Measurements from ENCODE around the gene GAL3ST1.
"Not testable (repeated sequence)": the region's sequence is repeated elsewhere in the genome, so short reads cannot be mapped to it uniquely, and the experiment has no call there.

The GAL3ST1 gene

DNA sequence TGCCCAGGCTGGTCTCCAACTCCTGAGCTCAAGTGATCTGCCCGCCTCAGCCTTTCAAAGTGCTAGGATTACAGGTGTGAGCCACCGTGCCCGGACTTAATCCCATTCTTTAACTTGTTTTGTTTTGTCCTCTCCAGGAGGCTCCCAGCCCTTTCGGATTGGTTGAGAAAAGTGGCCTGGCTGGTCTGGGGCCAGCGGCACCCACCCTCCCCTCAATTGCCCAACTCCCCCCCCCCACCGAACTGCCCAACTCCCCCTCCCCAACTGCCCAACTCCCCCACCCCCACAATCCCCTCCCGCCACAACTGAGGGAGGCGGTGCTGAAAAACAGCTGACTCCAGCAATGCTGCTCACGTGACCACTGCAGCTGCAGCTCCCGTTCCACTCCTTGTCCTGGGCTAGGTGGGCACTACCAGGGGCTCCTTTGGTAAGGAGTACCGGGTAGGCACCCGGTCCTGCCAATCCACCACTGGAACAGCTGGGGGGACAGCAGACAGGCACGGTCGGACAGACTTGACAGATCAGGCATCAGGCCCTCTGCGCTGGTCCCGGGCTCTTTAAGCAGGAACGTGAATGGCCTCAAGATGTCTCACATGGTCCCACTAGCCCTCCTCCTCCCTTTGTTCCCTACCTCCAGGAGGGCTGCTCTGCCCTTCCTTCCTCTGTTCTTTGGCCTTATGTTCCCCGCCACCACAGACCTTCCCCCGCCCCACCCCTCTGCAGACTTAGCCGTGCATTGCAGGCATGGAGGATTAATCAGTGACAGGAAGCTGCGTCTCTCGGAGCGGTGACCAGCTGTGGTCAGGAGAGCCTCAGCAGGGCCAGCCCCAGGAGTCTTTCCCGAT, 32.2 kb upstream of the GAL3ST1 start, which contains the start of gene TCN2:
Gene TCN2, plus strand, starts transcription at position 720 of the 845 bp plus-strand sequence. CDS start 158 bp downstream, outside the sequence.
- ATAC-seq (replicated peaks; ENCODE audit: extremely low read depth, poor library complexity, severe bottlenecking) (no peak), DNase-seq (ENCODE audit: low spot score in 2 of 2) (no peak)
- no peaks in the 10 kb centered on the region for H3K9me3 Mint-ChIP-seq
- peaks cover 15% of the 10 kb centered on the region for H3K4me1 Mint-ChIP-seq
- H3K36me3 Mint-ChIP-seq (ENCODE audit: insufficient read depth), result no peaks in the 10 kb centered on the region
- H3K27ac Mint-ChIP-seq (ENCODE audit: low read depth), result peak within 1 kb of the TSS; percentile 51
- peak within 1 kb of the TSS; percentile 78 for H3K4me3 Mint-ChIP-seq
- H3K27me3 Mint-ChIP-seq, result peaks cover 43% of the 10 kb centered on the region

- H3K27ac Mint-ChIP-seq (ENCODE audit: low read depth), result peak overlapping the region; percentile 51
- no peaks in the 10 kb centered on the region for H3K9me3 Mint-ChIP-seq
- DNase-seq (ENCODE audit: low spot score in 2 of 2) (no peak), ATAC-seq (replicated peaks; ENCODE audit: extremely low read depth, poor library complexity, severe bottlenecking) (no peak)
- no peak overlapping the region for H3K4me3 Mint-ChIP-seq
- no peaks in the 10 kb centered on the region for H3K36me3 Mint-ChIP-seq (ENCODE audit: insufficient read depth)
- H3K27me3 Mint-ChIP-seq, result peaks cover 33% of the 10 kb centered on the region
- peaks cover 15% of the 10 kb centered on the region for H3K4me1 Mint-ChIP-seq
Observed at GRCh38 chr22:30605449-30606110, 31.1 kb upstream of the GAL3ST1 start.

DNA sequence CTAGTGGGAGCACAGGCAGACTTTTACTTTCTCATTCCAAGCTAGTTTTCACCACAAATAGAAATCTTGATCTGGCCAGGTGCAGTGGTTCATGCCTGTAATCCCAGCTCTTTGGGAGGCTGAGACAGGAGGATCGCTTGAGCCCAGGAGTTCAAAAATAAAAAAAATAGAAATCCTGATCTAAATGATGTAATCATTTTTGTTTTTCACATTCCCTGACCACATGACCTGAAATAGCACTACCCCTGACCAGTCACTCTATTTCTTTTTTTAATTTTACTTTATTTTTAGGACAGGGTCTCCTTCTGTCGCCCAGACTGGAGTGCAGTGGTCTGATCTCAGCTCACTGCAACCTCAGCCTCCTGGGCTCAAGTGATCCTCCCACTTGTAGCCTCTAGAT, 30.3 kb upstream of the GAL3ST1 start:
- H3K27ac Mint-ChIP-seq (ENCODE audit: low read depth), result no peak overlapping the region
- no peaks in the 10 kb centered on the region for H3K36me3 Mint-ChIP-seq (ENCODE audit: insufficient read depth)
- H3K4me1 Mint-ChIP-seq, result peaks cover 15% of the 10 kb centered on the region
- no peak for DNase-seq (ENCODE audit: low spot score in 2 of 2)
- H3K27me3 Mint-ChIP-seq, result peaks cover 24% of the 10 kb centered on the region
- no peak for ATAC-seq (replicated peaks; ENCODE audit: extremely low read depth, poor library complexity, severe bottlenecking)
- H3K4me3 Mint-ChIP-seq, result no peak overlapping the region
- H3K9me3 Mint-ChIP-seq, result no peaks in the 10 kb centered on the region

DNA sequence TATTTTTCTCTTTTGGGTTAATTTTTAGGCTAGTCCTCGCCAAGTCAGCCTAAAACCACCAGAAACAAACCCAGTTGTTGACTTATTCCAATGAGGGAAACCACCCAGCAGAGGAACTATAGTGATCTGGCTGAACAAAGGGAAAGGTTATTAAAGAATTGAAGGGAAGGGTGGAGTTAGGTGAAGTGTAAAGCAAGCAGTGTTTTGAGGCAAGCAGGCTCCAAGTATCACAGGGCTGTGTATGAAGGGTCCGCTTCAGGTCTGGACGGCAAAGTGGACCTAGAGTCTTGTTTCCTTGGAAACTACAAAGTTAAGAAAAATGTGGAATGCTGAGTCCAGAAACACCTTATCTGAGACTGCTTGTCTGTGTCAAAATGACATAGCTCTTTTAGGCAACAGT, 29.3 kb upstream of the GAL3ST1 start:
- no peak overlapping the region for H3K4me3 Mint-ChIP-seq
- ATAC-seq (replicated peaks; ENCODE audit: extremely low read depth, poor library complexity, severe bottlenecking) (no peak), DNase-seq (ENCODE audit: low spot score in 2 of 2) (no peak)
- peaks cover 15% of the 10 kb centered on the region for H3K27me3 Mint-ChIP-seq
- no peaks in the 10 kb centered on the region for H3K36me3 Mint-ChIP-seq (ENCODE audit: insufficient read depth)
- no peak overlapping the region for H3K27ac Mint-ChIP-seq (ENCODE audit: low read depth)
- peaks cover 15% of the 10 kb centered on the region for H3K4me1 Mint-ChIP-seq
- H3K9me3 Mint-ChIP-seq, result no peaks in the 10 kb centered on the region

DNA sequence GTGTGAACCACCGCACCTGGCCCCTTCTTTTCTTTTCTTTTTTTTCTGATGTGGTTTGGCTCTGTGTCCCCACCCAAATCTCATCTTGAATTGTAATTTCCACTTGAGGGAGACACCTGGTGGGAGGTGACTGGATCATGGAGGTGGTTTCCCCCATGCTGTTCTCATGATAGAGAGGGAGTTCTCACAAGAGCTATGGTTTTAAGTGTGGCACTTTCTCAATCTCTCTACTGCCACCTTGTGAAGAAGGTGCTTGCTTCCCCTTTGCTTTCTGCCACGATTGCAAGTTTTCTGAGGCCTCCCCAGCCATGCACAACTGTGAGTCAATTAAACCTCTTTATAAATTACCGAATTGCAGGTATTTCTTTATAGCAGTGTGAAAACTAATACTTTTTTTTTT, 27.6 kb upstream of the GAL3ST1 start:
- no peak overlapping the region for H3K27ac Mint-ChIP-seq (ENCODE audit: low read depth)
- H3K4me3 Mint-ChIP-seq, result no peak overlapping the region
- peaks cover 10% of the 10 kb centered on the region for H3K4me1 Mint-ChIP-seq

GRCh38 chr22:30601464-30601863, 27.0 kb upstream of the GAL3ST1 start:
- Mint-ChIP-seq H3K4me1 (peaks cover 6% of the 10 kb centered on the region), H3K36me3 (ENCODE audit: insufficient read depth) (no peaks in the 10 kb centered on the region), H3K4me3 (no peak overlapping the region), H3K27ac (ENCODE audit: low read depth) (no peak overlapping the region), H3K9me3 (no peaks in the 10 kb centered on the region), H3K27me3 (no peaks in the 10 kb centered on the region)
- ATAC-seq (replicated peaks; ENCODE audit: extremely low read depth, poor library complexity, severe bottlenecking), result no peak
- no peak for DNase-seq (ENCODE audit: low spot score in 2 of 2)

More for the DNA sequence above, 27.6 kb upstream of the GAL3ST1 start:
- Mint-ChIP-seq H3K27me3 (peaks cover 2% of the 10 kb centered on the region), H3K9me3 (no peaks in the 10 kb centered on the region), H3K36me3 (ENCODE audit: insufficient read depth) (no peaks in the 10 kb centered on the region)
- ATAC-seq (replicated peaks; ENCODE audit: extremely low read depth, poor library complexity, severe bottlenecking) (no peak), DNase-seq (ENCODE audit: low spot score in 2 of 2) (no peak)

DNA sequence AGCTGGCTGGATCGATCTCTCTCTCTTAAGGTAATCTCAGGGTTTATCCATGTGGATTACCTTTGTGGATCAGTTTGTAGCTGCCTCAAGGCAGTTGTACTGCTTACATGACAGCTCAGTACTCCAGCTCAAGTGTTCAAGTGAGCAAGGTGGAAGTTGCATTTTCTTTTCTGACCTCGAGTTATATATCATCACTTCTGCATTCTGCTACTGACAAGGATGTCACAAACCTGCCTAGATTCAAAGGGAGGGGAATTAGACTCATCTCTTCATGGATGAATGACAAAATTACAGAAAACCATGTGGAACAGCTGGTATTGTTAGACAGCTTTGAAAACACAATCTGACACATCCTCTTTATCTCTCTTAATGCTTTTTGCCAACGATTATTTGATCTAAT, 26.5 kb upstream of the GAL3ST1 start:
- ATAC-seq (replicated peaks; ENCODE audit: extremely low read depth, poor library complexity, severe bottlenecking) (no peak), DNase-seq (ENCODE audit: low spot score in 2 of 2) (no peak)
- no peak overlapping the region for H3K4me3 Mint-ChIP-seq
- H3K27ac Mint-ChIP-seq (ENCODE audit: low read depth), result no peak overlapping the region
- no peaks in the 10 kb centered on the region for H3K27me3 Mint-ChIP-seq
- H3K9me3 Mint-ChIP-seq, result no peaks in the 10 kb centered on the region
- H3K36me3 Mint-ChIP-seq (ENCODE audit: insufficient read depth), result no peaks in the 10 kb centered on the region
- peaks cover 6% of the 10 kb centered on the region for H3K4me1 Mint-ChIP-seq

DNA sequence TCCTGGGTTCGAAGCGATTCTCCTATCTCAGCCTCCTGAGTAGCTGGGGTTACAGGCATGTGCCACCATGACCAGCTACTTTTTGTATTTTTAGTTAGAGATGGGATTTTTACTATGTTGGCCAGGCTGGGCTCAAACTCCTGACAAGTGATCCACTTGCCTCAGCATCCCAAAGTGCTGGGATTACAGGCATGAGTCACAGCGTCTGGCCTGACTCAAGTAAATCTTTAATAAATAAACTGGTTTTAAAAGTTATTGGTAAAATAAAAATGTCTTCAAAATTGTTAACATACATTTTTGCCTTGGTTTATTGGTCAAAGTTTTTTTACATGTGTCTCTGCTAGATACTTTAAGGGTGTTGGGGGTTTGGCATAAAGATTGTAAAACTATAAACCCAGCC, 24.5 kb upstream of the GAL3ST1 start:
- Mint-ChIP-seq H3K36me3 (ENCODE audit: insufficient read depth) (no peaks in the 10 kb centered on the region), H3K27ac (ENCODE audit: low read depth) (no peak overlapping the region), H3K9me3 (no peaks in the 10 kb centered on the region), H3K4me1 (no peaks in the 10 kb centered on the region), H3K4me3 (no peak overlapping the region), H3K27me3 (no peaks in the 10 kb centered on the region)
- no peak for DNase-seq (ENCODE audit: low spot score in 2 of 2)
- no peak for ATAC-seq (replicated peaks; ENCODE audit: extremely low read depth, poor library complexity, severe bottlenecking)

- peaks cover 11% of the 10 kb centered on the region for H3K27me3 Mint-ChIP-seq
- no peaks in the 10 kb centered on the region for H3K9me3 Mint-ChIP-seq
- no peaks in the 10 kb centered on the region for H3K36me3 Mint-ChIP-seq (ENCODE audit: insufficient read depth)
- no peak overlapping the region for H3K4me3 Mint-ChIP-seq
- ATAC-seq (replicated peaks; ENCODE audit: extremely low read depth, poor library complexity, severe bottlenecking), result no peak
- no peak overlapping the region for H3K27ac Mint-ChIP-seq (ENCODE audit: low read depth)
- H3K4me1 Mint-ChIP-seq, result no peaks in the 10 kb centered on the region
- DNase-seq (ENCODE audit: low spot score in 2 of 2), result no peak
Observed at GRCh38 chr22:30596886-30597285, 22.4 kb upstream of the GAL3ST1 start.

GRCh38 chr22:30596199-30596598, 21.7 kb upstream of the GAL3ST1 start:
- no peaks in the 10 kb centered on the region for H3K9me3 Mint-ChIP-seq
- DNase-seq (ENCODE audit: low spot score in 2 of 2) (no peak), ATAC-seq (replicated peaks; ENCODE audit: extremely low read depth, poor library complexity, severe bottlenecking) (no peak)
- H3K36me3 Mint-ChIP-seq (ENCODE audit: insufficient read depth), result no peaks in the 10 kb centered on the region
- no peak overlapping the region for H3K4me3 Mint-ChIP-seq
- no peak overlapping the region for H3K27ac Mint-ChIP-seq (ENCODE audit: low read depth)
- no peaks in the 10 kb centered on the region for H3K4me1 Mint-ChIP-seq
- H3K27me3 Mint-ChIP-seq, result peaks cover 11% of the 10 kb centered on the region

DNA sequence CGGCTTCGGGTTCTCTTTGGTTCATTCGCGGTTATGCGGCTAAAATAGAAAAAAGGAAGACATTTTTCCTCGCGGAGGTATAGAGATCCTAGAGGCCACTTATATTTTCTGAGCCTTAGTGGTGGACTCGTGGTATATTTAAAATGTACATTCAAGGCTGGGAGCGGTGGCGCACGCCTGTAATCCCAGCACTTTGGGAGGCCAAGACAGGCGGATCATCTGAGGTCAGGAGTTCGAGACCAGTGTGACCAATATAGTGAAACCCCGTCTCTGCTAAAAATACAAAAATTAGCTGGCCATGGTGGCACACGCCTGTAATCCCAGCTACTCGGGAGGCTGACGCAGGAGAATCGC, 17.9 kb upstream of the GAL3ST1 start:
- ATAC-seq (replicated peaks; ENCODE audit: extremely low read depth, poor library complexity, severe bottlenecking); H3K4me3 Mint-ChIP-seq; H3K9me3 Mint-ChIP-seq; H3K27ac Mint-ChIP-seq (ENCODE audit: low read depth); DNase-seq (ENCODE audit: low spot score in 2 of 2): not testable (repeated sequence)
- Mint-ChIP-seq H3K36me3 (ENCODE audit: insufficient read depth) (peaks cover 18% of the 10 kb centered on the region), H3K4me1 (peaks cover 14% of the 10 kb centered on the region), H3K27me3 (peaks cover 11% of the 10 kb centered on the region)

GRCh38 chr22:30591588-30592359, 17.3 kb upstream of the GAL3ST1 start, which contains the start of gene PES1:
Gene PES1, minus strand, starts transcription at chr22:30591910. Its CDS starts 77 bp downstream, at chr22:30591833.
- peaks cover 23% of the 10 kb centered on the region for H3K36me3 Mint-ChIP-seq (ENCODE audit: insufficient read depth)
- ATAC-seq (replicated peaks; ENCODE audit: extremely low read depth, poor library complexity, severe bottlenecking) (peak; percentile 100), DNase-seq (ENCODE audit: low spot score in 2 of 2) (peak; percentile 91 to 95)
- H3K4me3 Mint-ChIP-seq, result no peak within 1 kb of the TSS
- no peak within 1 kb of the TSS for H3K27ac Mint-ChIP-seq (ENCODE audit: low read depth)
- H3K27me3 Mint-ChIP-seq, result peaks cover 11% of the 10 kb centered on the region
- peaks cover 14% of the 10 kb centered on the region for H3K4me1 Mint-ChIP-seq
- no peaks in the 10 kb centered on the region for H3K9me3 Mint-ChIP-seq

Data from central memory CD8-positive, alpha-beta T cell (primary cell).